ENCODE data around the gene KDM1B.

Gene KDM1B

GRCh38 chr6:18151801-18152200 lies 3.4 kb upstream of the KDM1B start:
- no peaks in the 10 kb centered on the region for H3K9me3 ChIP-seq (ENCODE audit: severe bottlenecking)
- no peak overlapping the region for H3K27ac ChIP-seq
- peaks cover 18% of the 10 kb centered on the region for H3K36me3 ChIP-seq
- DNase-seq: no peak
- no peaks in the 10 kb centered on the region for H3K27me3 ChIP-seq (ENCODE audit: insufficient read depth, low read depth, severe bottlenecking)
- TF ChIP-seq CTCF (IDR thresholded peaks at IDR 0.05; ENCODE audit: low read depth, low read length): no peak
- H3K4me3 ChIP-seq (ENCODE audit: low read depth, low read length): no peak overlapping the region

GRCh38 chr6:18153311-18153703 lies 1.9 kb upstream of the KDM1B start:
- Histone ChIP-seq H3K9me3 (ENCODE audit: severe bottlenecking) (no peaks in the 10 kb centered on the region), H3K27ac (no peak overlapping the region), H3K4me3 (ENCODE audit: low read depth, low read length) (no peak overlapping the region), H3K27me3 (ENCODE audit: insufficient read depth, low read depth, severe bottlenecking) (no peaks in the 10 kb centered on the region), H3K36me3 (peaks cover 5% of the 10 kb centered on the region)
- DNase-seq: no peak
- no peak for TF ChIP-seq CTCF (IDR thresholded peaks at IDR 0.05; ENCODE audit: low read depth, low read length)

GRCh38 chr6:18154507-18155149 lies 594 bp upstream of the KDM1B start, which contains the start of gene TPMT:
TPMT (minus strand) TSS chr6:18155077; CDS start chr6:18149127, 5,950 bp downstream.
- DNase-seq: no peak
- Histone ChIP-seq H3K9me3 (ENCODE audit: severe bottlenecking) (no peaks in the 10 kb centered on the region), H3K27me3 (ENCODE audit: insufficient read depth, low read depth, severe bottlenecking) (no peaks in the 10 kb centered on the region), H3K36me3 (peaks cover 3% of the 10 kb centered on the region; the same call in 1 of the 2 replicates), H3K4me3 (ENCODE audit: low read depth, low read length) (peak within 1 kb of the TSS; percentile 97), H3K27ac (peak within 1 kb of the TSS; percentile 79)
- TF ChIP-seq CTCF (IDR thresholded peaks at IDR 0.05; ENCODE audit: low read depth, low read length): no peak

- H3K4me3 ChIP-seq (ENCODE audit: low read depth, low read length): peak overlapping the region; percentile 88
- no peaks in the 10 kb centered on the region for H3K27me3 ChIP-seq (ENCODE audit: insufficient read depth, low read depth, severe bottlenecking)
- H3K36me3 ChIP-seq: peaks cover 10% of the 10 kb centered on the region
- DNase-seq: peak; percentile 92
- H3K27ac ChIP-seq: peak overlapping the region; percentile 76
- H3K9me3 ChIP-seq (ENCODE audit: severe bottlenecking): no peaks in the 10 kb centered on the region
- peak; percentile 81 for TF ChIP-seq CTCF (IDR thresholded peaks at IDR 0.05; ENCODE audit: low read depth, low read length)
Measured at GRCh38 chr6:18155864-18156421, 721 bp downstream of the KDM1B start.

- Histone ChIP-seq H3K27ac (no peak overlapping the region), H3K4me3 (ENCODE audit: low read depth, low read length) (no peak overlapping the region), H3K9me3 (ENCODE audit: severe bottlenecking) (no peaks in the 10 kb centered on the region), H3K27me3 (ENCODE audit: insufficient read depth, low read depth, severe bottlenecking) (no peaks in the 10 kb centered on the region), H3K36me3 (peaks cover 27% of the 10 kb centered on the region)
- TF ChIP-seq CTCF (IDR thresholded peaks at IDR 0.05; ENCODE audit: low read depth, low read length): no peak
- no peak for DNase-seq
Measured at GRCh38 chr6:18160911-18161310, 5.7 kb downstream of the KDM1B start.
